CD14-positive monocyte (primary cell): ENCODE results near the gene CCDC149. TPM values are rescaled to one million over a fixed set of nuclear protein-coding genes. Genes with fewer than 3 reads are reported as not detected.

Source experiments
- DNase-seq, 3 donors: peaks; one replicate each; pipeline ENCODE4 v3.0.0-alpha.2; 2011 to 2022
- H2AFZ ChIP-seq: 2 replicates; pipeline ENCODE4 v1.6.0; 2012; ENCODE audit warnings: mild to moderate bottlenecking, low read depth, low read length, inconsistent platforms; ENCODE audit not compliant: insufficient read depth, poor library complexity, severe bottlenecking
- H3K27ac ChIP-seq, 2 donors: 1 replicate in 1 of 2; 2 replicates in 1 of 2; pipeline ENCODE4 v1.5.1; 2012 to 2013; ENCODE audit warnings: low read length in 2 of 2, control low read depth in 1 of 2, inconsistent platforms in 1 of 2, low read depth in 1 of 2, mild to moderate bottlenecking in 1 of 2
- H3K27me3 ChIP-seq, 2 donors: one replicate each; pipeline versions ENCODE4 v1.6.0 to v1.6.1; 2011 to 2013; ENCODE audit warnings: low read length in 2 of 2; ENCODE audit not compliant: control insufficient read depth in 2 of 2, insufficient read depth in 2 of 2
- H3K36me3 ChIP-seq, 2 donors: replicated peaks in 1 of 2; 1 replicate in 1 of 2; 2 replicates in 1 of 2; pipeline versions ENCODE4 v1.5.1 to v1.6.1; 2012 to 2013; ENCODE audit warnings: low read length in 2 of 2, control low read depth in 1 of 2, inconsistent platforms in 1 of 2, mild to moderate bottlenecking in 1 of 2; ENCODE audit not compliant: insufficient read depth in 2 of 2, control insufficient read depth in 1 of 2
- H3K4me1 ChIP-seq, 2 donors: 1 replicate in 1 of 2; 2 replicates in 1 of 2; pipeline versions ENCODE4 v1.5.1 to v1.6.1; 2012 to 2013; ENCODE audit warnings: low read length in 2 of 2, control low read depth in 1 of 2, inconsistent platforms in 1 of 2, mild to moderate bottlenecking in 1 of 2, moderate library complexity in 1 of 2; ENCODE audit not compliant: insufficient read depth in 2 of 2, control insufficient read depth in 1 of 2
- H3K4me2 ChIP-seq: replicated peaks from 2 replicates; pipeline ENCODE3; 2012; ENCODE audit warnings: low read length, moderate library complexity, mild to moderate bottlenecking; ENCODE audit not compliant: poor library complexity, severe bottlenecking; ENCODE audit errors: extremely low read depth
- H3K4me3 ChIP-seq, 3 experiments: fragments of 200-600 bp in 1 of 3; sonication (generic) in 1 of 3; replicated peaks in 1 of 3; 1 replicate in 2 of 3; 2 replicates in 1 of 3; pipeline ENCODE4 v1.5.1; 2011 to 2013; ENCODE audit warnings: low read length in 3 of 3, mild to moderate bottlenecking in 3 of 3, control low read depth in 2 of 3, low read depth in 2 of 3, inconsistent platforms in 1 of 3, moderate library complexity in 1 of 3
- H3K79me2 ChIP-seq: 2 replicates; pipeline ENCODE4 v1.6.0; 2012; ENCODE audit warnings: mild to moderate bottlenecking, control low read depth, inconsistent platforms, low read length, moderate library complexity; ENCODE audit not compliant: insufficient read depth
- H3K9ac ChIP-seq: 2 replicates; pipeline ENCODE4 v1.6.0; 2017; ENCODE audit warnings: low read length, mild to moderate bottlenecking; ENCODE audit not compliant: insufficient read depth, poor library complexity, severe bottlenecking
- H3K9me3 ChIP-seq, 2 donors: replicated peaks in 1 of 2; 1 replicate in 1 of 2; 2 replicates in 1 of 2; pipeline versions ENCODE4 v1.5.1 to v1.6.1; 2012 to 2013; ENCODE audit warnings: low read length in 2 of 2, control low read depth in 1 of 2; ENCODE audit not compliant: control insufficient read depth in 1 of 2, insufficient read depth in 1 of 2
- H4K20me1 ChIP-seq: 2 replicates; pipeline ENCODE4 v1.6.0; 2012; ENCODE audit warnings: mild to moderate bottlenecking, low read length, control low read depth, moderate library complexity; ENCODE audit not compliant: insufficient read depth
- H3K27ac Mint-ChIP-seq, 7 donors: one replicate each; pipeline ENCODE4 v1.8.0; 2020; ENCODE audit warnings: mild to moderate bottlenecking in 7 of 7, mixed read lengths in 7 of 7, moderate library complexity in 6 of 7, inconsistent platforms in 2 of 7
- H3K27me3 Mint-ChIP-seq, 3 donors: one replicate each; pipeline ENCODE4 v1.8.0; 2021 to 2022; ENCODE audit warnings: low read depth in 3 of 3, mild to moderate bottlenecking in 3 of 3, mixed read lengths in 3 of 3, moderate library complexity in 3 of 3, inconsistent platforms in 1 of 3
- H3K36me3 Mint-ChIP-seq, 2 donors: one replicate each; pipeline ENCODE4 v1.8.0; 2020; ENCODE audit warnings: mixed read lengths in 2 of 2, inconsistent platforms in 1 of 2, mild to moderate bottlenecking in 1 of 2
- H3K4me1 Mint-ChIP-seq: one replicate; pipeline ENCODE4 v1.8.0; 2020; ENCODE audit warnings: mild to moderate bottlenecking, mixed read lengths
- H3K4me3 Mint-ChIP-seq, 2 donors: one replicate each; pipeline ENCODE4 v1.8.0; 2020; ENCODE audit warnings: mild to moderate bottlenecking in 2 of 2, mixed read lengths in 2 of 2, moderate library complexity in 1 of 2
- H3K9me3 Mint-ChIP-seq, 7 donors: one replicate each; pipeline ENCODE4 v1.8.0; 2020 to 2022; ENCODE audit warnings: mixed read lengths in 7 of 7, mild to moderate bottlenecking in 6 of 7, moderate library complexity in 6 of 7, inconsistent platforms in 2 of 7
- WGBS: methylation state at CpG from one replicate; pipeline ENCODE4 v1.1.5; 2013; ENCODE audit warnings: missing lambda C conversion rate; ENCODE audit not compliant: insufficient coverage; 5-methylcytosine and 5-hydroxymethylcytosine counted together
- intact Hi-C, 2 donors: fragments of 100-400 bp; cut with micrococcal nuclease; formaldehyde crosslinking; loops; one replicate each; pipeline versions ENCODE4 v1.15.0 to v1.15.1; 2023
- polyA plus RNA-seq, 3 donors: library from polyadenylated mRNA; depleted of rRNA in 1 of 3; unstranded in 2 of 3; stranded (reverse) in 1 of 3; fragments of 300-500 nt in 2 of 3; fragments of >200 nt in 1 of 3; fragmentation: Illumina TruSeq in 2 of 3; gene quantifications; 1 replicate in 2 of 3; 2 replicates in 1 of 3; pipeline ENCODE4 v1.2.3, GENCODE V29; 2012 to 2021
- TF ChIP-seq, protein P1 (sequence below): fragments of 200-600 bp; IDR thresholded peaks from one replicate; pipeline ENCODE4 v1.8.0; 2022; ENCODE audit warnings: antibody characterized with exemption, mild to moderate bottlenecking

The CCDC149 gene
- polyA plus RNA-seq, 3 donors = 5.5 to 15.8 (median 14.9) TPM

DNA sequence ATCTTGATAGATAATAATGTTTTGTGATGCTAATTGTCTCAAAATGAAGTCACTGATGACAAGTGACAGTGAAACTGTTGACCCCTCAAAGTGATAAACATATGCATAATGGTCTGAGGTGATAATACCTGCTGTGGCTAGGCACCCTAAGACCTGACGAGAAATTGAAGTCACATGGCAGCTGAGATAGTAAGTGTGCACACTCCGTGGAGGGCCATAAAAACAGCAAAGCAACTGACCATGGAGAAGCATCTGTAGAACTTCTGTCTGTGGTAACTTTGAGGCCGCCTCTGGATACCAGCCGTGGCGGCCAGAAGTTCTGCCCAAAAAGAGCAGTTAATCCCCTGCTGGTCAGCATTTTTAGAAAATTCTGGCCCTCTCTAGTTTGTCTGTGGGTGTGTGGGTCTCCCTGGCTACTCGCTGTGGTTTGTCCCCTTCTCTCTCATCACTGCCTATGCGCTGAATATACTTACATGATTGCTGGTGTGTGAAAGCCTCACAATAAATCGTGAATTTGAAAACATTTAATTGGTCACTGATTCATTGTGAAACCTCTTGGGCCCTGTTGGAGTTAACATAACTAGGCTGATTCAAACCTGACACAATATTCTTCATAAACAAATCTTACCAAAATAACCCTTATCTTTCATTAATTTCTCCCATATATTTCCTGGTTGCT lies 50.6 kb downstream of the CCDC149 start:
- Histone ChIP-seq H2AFZ (no peak overlapping the region), H3K36me3 (peaks cover 4 to 54% of the 10 kb centered on the region in 2 donors), H3K4me1 (no peaks in the 10 kb centered on the region), H3K27me3 (no peaks in the 10 kb centered on the region), H3K4me3 (no peak overlapping the region), H3K27ac (no peak overlapping the region), H3K9me3 (peaks cover 21 to 30% of the 10 kb centered on the region in 2 donors), H3K79me2 (no peaks in the 10 kb centered on the region), H3K9ac (no peak overlapping the region), H3K4me2 (no peak overlapping the region), H4K20me1 (peaks cover 4% of the 10 kb centered on the region)
- H3K36me3 Mint-ChIP-seq = peaks cover 54 to 66% of the 10 kb centered on the region in 2 donors
- no peak overlapping the region for H3K4me3 Mint-ChIP-seq
- TF ChIP-seq, protein P1, sequence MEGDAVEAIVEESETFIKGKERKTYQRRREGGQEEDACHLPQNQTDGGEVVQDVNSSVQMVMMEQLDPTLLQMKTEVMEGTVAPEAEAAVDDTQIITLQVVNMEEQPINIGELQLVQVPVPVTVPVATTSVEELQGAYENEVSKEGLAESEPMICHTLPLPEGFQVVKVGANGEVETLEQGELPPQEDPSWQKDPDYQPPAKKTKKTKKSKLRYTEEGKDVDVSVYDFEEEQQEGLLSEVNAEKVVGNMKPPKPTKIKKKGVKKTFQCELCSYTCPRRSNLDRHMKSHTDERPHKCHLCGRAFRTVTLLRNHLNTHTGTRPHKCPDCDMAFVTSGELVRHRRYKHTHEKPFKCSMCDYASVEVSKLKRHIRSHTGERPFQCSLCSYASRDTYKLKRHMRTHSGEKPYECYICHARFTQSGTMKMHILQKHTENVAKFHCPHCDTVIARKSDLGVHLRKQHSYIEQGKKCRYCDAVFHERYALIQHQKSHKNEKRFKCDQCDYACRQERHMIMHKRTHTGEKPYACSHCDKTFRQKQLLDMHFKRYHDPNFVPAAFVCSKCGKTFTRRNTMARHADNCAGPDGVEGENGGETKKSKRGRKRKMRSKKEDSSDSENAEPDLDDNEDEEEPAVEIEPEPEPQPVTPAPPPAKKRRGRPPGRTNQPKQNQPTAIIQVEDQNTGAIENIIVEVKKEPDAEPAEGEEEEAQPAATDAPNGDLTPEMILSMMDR = no peak
- intact Hi-C loops = no loop called here
- no peak for DNase-seq
- H3K4me1 Mint-ChIP-seq = no peaks in the 10 kb centered on the region
- no peak overlapping the region for H3K27ac Mint-ChIP-seq
- peaks cover 16 to 32% (median 25%) of the 10 kb centered on the region in 7 donors for H3K9me3 Mint-ChIP-seq
- H3K27me3 Mint-ChIP-seq = no peaks in the 10 kb centered on the region
- 99% methylated on average over 6 of the region's 8 CpGs for WGBS

DNA sequence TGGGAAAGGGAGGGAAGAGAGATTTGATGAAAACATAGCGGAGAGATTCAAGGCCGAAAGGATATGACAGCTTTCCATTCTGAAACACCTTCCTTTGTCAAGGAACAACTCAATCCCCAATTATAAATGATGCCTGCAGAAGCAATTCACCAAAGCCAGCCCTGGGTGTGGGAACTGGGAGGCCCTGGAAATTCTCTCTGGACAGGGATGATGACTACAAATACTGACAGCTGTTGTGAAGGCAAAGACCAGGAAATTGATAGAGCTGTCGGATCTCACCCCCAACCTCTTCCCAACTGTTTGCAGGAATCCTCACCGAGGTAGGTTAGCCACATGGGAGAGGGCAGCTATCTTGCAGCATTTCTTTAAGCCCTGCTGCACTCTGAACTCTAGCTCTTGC lies 54.3 kb downstream of the CCDC149 start:
- no CpG with 5 or more reads among the region's 4 CpGs for WGBS

More for the DNA sequence above, 54.3 kb downstream of the CCDC149 start:
- Mint-ChIP-seq H3K4me3 (no peak overlapping the region), H3K27me3 (no peaks in the 10 kb centered on the region), H3K9me3 (peaks cover 2 to 13% (median 9%) of the 10 kb centered on the region in 7 donors), H3K36me3 (peaks cover 51 to 56% of the 10 kb centered on the region in 2 donors), H3K4me1 (peaks cover 16% of the 10 kb centered on the region), H3K27ac (no peak overlapping the region)
- no peak for DNase-seq
- H3K9me3 ChIP-seq = peaks cover 6 to 8% of the 10 kb centered on the region in 2 donors
- H4K20me1 ChIP-seq = peaks cover 9% of the 10 kb centered on the region
- intact Hi-C loops = no loop called here
- no peak overlapping the region for H3K4me3 ChIP-seq
- H2AFZ ChIP-seq = no peak overlapping the region
- H3K27ac ChIP-seq = no peak overlapping the region
- no peak overlapping the region for H3K4me2 ChIP-seq
- TF ChIP-seq, protein P1 = no peak
- H3K36me3 ChIP-seq = peaks cover 0 to 31% of the 10 kb centered on the region in 2 donors
- no peaks in the 10 kb centered on the region for H3K27me3 ChIP-seq
- H3K9ac ChIP-seq = no peak overlapping the region
- H3K4me1 ChIP-seq = peaks cover 0 to 3% of the 10 kb centered on the region in 2 donors
- H3K79me2 ChIP-seq = no peaks in the 10 kb centered on the region
